ENCODE data around the gene SVOP.

The SVOP gene

GRCh38 chr12:108955225-108955835 is 65.5 kb downstream of the SVOP start:
- no peaks in the 10 kb centered on the region for H3K36me3 Mint-ChIP-seq (ENCODE audit: low read depth)
- H3K27ac Mint-ChIP-seq, result no peak overlapping the region
- no peaks in the 10 kb centered on the region for H3K4me1 Mint-ChIP-seq
- H3K27me3 Mint-ChIP-seq (ENCODE audit: low read depth), result peaks cover 12% of the 10 kb centered on the region
- H3K4me3 Mint-ChIP-seq, result no peak overlapping the region
- no peaks in the 10 kb centered on the region for H3K9me3 Mint-ChIP-seq
- TF ChIP-seq, protein P1, sequence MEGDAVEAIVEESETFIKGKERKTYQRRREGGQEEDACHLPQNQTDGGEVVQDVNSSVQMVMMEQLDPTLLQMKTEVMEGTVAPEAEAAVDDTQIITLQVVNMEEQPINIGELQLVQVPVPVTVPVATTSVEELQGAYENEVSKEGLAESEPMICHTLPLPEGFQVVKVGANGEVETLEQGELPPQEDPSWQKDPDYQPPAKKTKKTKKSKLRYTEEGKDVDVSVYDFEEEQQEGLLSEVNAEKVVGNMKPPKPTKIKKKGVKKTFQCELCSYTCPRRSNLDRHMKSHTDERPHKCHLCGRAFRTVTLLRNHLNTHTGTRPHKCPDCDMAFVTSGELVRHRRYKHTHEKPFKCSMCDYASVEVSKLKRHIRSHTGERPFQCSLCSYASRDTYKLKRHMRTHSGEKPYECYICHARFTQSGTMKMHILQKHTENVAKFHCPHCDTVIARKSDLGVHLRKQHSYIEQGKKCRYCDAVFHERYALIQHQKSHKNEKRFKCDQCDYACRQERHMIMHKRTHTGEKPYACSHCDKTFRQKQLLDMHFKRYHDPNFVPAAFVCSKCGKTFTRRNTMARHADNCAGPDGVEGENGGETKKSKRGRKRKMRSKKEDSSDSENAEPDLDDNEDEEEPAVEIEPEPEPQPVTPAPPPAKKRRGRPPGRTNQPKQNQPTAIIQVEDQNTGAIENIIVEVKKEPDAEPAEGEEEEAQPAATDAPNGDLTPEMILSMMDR (IDR thresholded peaks at IDR 0.05; ENCODE audit: unreplicated experiment in 3 of 3), result no peak

DNA sequence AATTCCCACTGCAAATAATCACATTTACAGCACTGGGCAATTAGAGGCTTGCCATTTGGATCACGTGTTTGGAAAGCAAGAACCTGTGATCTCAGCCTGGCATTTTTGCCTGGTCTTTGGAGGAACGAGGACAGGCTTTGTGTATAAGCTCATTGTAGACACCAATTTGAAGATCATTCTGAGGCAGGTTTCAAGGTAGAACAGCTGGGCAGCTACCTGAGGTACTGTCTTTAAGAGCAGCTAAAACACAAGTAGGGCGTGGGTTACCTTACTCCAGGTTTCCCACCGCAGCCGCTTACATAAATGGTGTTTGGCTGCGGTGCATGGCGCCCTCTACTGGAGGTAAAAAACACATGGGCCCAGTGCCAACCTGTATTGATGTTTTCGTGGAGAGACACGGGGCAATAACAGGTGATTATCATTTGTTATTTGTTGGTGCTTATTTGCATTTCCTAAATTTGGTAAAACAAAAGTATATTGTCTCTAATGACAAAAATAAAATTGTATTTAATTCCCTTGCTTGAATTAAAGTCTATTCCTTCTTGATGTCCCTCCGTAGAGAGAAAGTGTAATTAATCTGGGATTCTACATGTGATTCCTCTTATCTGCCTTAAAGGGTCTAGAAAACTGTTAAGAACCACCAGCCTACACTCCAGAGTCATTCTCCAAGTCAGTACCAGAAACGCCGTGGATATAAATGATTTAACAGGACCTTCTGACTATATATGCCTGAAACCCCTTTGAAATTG is 69.7 kb downstream of the SVOP start:
- Mint-ChIP-seq H3K4me1 (no peaks in the 10 kb centered on the region), H3K9me3 (peaks cover 20% of the 10 kb centered on the region), H3K27ac (no peak overlapping the region), H3K36me3 (ENCODE audit: low read depth) (no peaks in the 10 kb centered on the region), H3K27me3 (ENCODE audit: low read depth) (peaks cover 17% of the 10 kb centered on the region), H3K4me3 (no peak overlapping the region)
- TF ChIP-seq, protein P1 (IDR thresholded peaks at IDR 0.05; ENCODE audit: unreplicated experiment in 3 of 3), result peak; percentile 85 to 90 (median 89)

- H3K9me3 Mint-ChIP-seq, result peaks cover 23% of the 10 kb centered on the region
- H3K36me3 Mint-ChIP-seq (ENCODE audit: low read depth), result no peaks in the 10 kb centered on the region
- H3K27ac Mint-ChIP-seq, result no peak overlapping the region
- TF ChIP-seq, protein P1 (IDR thresholded peaks at IDR 0.05; ENCODE audit: unreplicated experiment in 3 of 3), result no peak
- peaks cover 19% of the 10 kb centered on the region for H3K27me3 Mint-ChIP-seq (ENCODE audit: low read depth)
- no peak overlapping the region for H3K4me3 Mint-ChIP-seq
- H3K4me1 Mint-ChIP-seq, result no peaks in the 10 kb centered on the region
Measured at GRCh38 chr12:108949976-108950375, 70.9 kb downstream of the SVOP start.

DNA sequence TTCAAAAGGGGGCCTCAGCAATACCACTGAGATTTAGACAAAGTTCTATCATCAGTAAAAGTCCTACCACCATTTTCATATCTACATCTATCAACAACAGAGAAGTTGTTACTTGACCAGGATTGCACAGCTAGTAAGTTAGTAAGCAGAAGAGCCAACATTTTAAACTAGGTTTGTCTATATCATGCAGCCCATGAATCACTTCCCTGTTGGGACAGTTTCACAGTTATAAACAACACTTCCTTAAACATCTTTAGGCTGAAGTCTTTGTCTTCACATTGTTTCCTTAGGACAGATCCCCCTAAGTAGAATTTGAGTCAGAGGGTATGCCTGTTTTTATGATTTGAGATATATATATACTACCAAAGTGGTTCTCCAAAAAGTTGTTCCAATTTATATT is 72.5 kb downstream of the SVOP start:
- no peak overlapping the region for H3K27ac Mint-ChIP-seq
- TF ChIP-seq, protein P1 (IDR thresholded peaks at IDR 0.05; ENCODE audit: unreplicated experiment in 3 of 3), result no peak
- H3K4me3 Mint-ChIP-seq, result no peak overlapping the region
- no peaks in the 10 kb centered on the region for H3K36me3 Mint-ChIP-seq (ENCODE audit: low read depth)
- H3K4me1 Mint-ChIP-seq, result no peaks in the 10 kb centered on the region
- H3K27me3 Mint-ChIP-seq (ENCODE audit: low read depth), result peaks cover 22% of the 10 kb centered on the region
- H3K9me3 Mint-ChIP-seq, result peaks cover 23% of the 10 kb centered on the region

- Mint-ChIP-seq H3K27me3 (ENCODE audit: low read depth) (peaks cover 23% of the 10 kb centered on the region), H3K9me3 (peaks cover 23% of the 10 kb centered on the region), H3K36me3 (ENCODE audit: low read depth) (no peaks in the 10 kb centered on the region), H3K4me1 (no peaks in the 10 kb centered on the region), H3K4me3 (no peak overlapping the region), H3K27ac (no peak overlapping the region)
- TF ChIP-seq, protein P1 (IDR thresholded peaks at IDR 0.05; ENCODE audit: unreplicated experiment in 3 of 3), result no peak
Measured at GRCh38 chr12:108947097-108947496, 73.8 kb downstream of the SVOP start.

GRCh38 chr12:108940138-108940537 is 80.7 kb downstream of the SVOP start:
- Mint-ChIP-seq H3K36me3 (ENCODE audit: low read depth) (no peaks in the 10 kb centered on the region), H3K27ac (no peak overlapping the region), H3K27me3 (ENCODE audit: low read depth) (peaks cover 24% of the 10 kb centered on the region), H3K4me1 (no peaks in the 10 kb centered on the region), H3K4me3 (no peak overlapping the region), H3K9me3 (no peaks in the 10 kb centered on the region)
- TF ChIP-seq, protein P1 (IDR thresholded peaks at IDR 0.05; ENCODE audit: unreplicated experiment in 3 of 3), result no peak

Data from nephron (organoid).